HepG2 (cell line): ENCODE data around the gene FBXW8. TPM values are rescaled to one million over a fixed set of nuclear protein-coding genes. Genes with fewer than 3 reads are reported as not detected.

ENCODE experiments used
- ARHGAP35 ChIP-seq: sonication (generic); formaldehyde crosslinking; IDR thresholded peaks from 2 replicates; pipeline ENCODE4 v1.9.0; 2022; ENCODE audit warnings: mild to moderate bottlenecking, inconsistent platforms, moderate library complexity, missing genetic modification reagents, borderline replicate concordance
- ATF1 ChIP-seq: IDR thresholded peaks from 2 replicates; pipeline ENCODE4 v1.6.1; 2016; ENCODE audit warnings: mild to moderate bottlenecking, control low read depth
- CHD2 ChIP-seq: IDR thresholded peaks from 2 replicates; pipeline ENCODE4 v1.6.1; 2011; ENCODE audit warnings: low read depth, low read length, improper control_type of control experiment
- ELF1 ChIP-seq: sonication (generic); formaldehyde crosslinking; IDR thresholded peaks from 2 replicates; pipeline ENCODE4 v1.4.0; 2020; ENCODE audit warnings: missing genetic modification reagents
- ELF3 ChIP-seq: IDR thresholded peaks from 2 replicates; pipeline ENCODE4 v1.6.1; 2016; ENCODE audit warnings: missing genetic modification reagents, missing compliant biosample characterization
- HIVEP1 ChIP-seq: sonication (generic); formaldehyde crosslinking; IDR thresholded peaks from 2 replicates; pipeline ENCODE4 v1.4.0; 2020; ENCODE audit warnings: mild to moderate bottlenecking, missing genetic modification reagents
- KAT8 ChIP-seq: IDR thresholded peaks from 2 replicates; pipeline ENCODE4 v1.6.1; 2016; ENCODE audit warnings: missing genetic modification reagents, missing compliant biosample characterization
- LCORL ChIP-seq, 2 experiments: fragments of 450-650 bp in 1 of 2; sonication (generic) in 1 of 2; formaldehyde crosslinking in 1 of 2; IDR thresholded peaks; 2 replicates each; pipeline versions ENCODE4 v1.5.0 to v1.6.1; 2017 to 2020; ENCODE audit warnings: antibody characterized with exemption in 1 of 2, missing genetic modification reagents in 1 of 2
- NR2F6 ChIP-seq, 2 experiments: IDR thresholded peaks; 2 replicates each; pipeline ENCODE4 v1.6.1; 2016; ENCODE audit warnings: antibody characterized with exemption in 1 of 2, mild to moderate bottlenecking in 1 of 2
- RELA ChIP-seq: sonication (generic); formaldehyde crosslinking; IDR thresholded peaks from 2 replicates; pipeline ENCODE4 v1.4.0; 2020; ENCODE audit warnings: missing genetic modification reagents
- REXO4 ChIP-seq: sonication (generic); formaldehyde crosslinking; IDR thresholded peaks from 2 replicates; pipeline ENCODE4 v1.8.0; 2022; ENCODE audit warnings: missing genetic modification reagents, mild to moderate bottlenecking, borderline replicate concordance
- RXRA ChIP-seq: sonication (generic); formaldehyde crosslinking; IDR thresholded peaks from 2 replicates; pipeline ENCODE4 v1.5.1; 2020; ENCODE audit warnings: missing genetic modification reagents
- SIX4 ChIP-seq: sonication (generic); formaldehyde crosslinking; IDR thresholded peaks from 2 replicates; pipeline ENCODE4 v1.4.0; 2020; ENCODE audit warnings: missing genetic modification reagents
- SNRNP70 ChIP-seq: fragments of 200-400 bp; formaldehyde crosslinking; IDR thresholded peaks from 2 replicates; pipeline ENCODE4 v1.6.1; 2017; ENCODE audit warnings: mild to moderate bottlenecking, low read depth, low read length, moderate library complexity
- SOX13 ChIP-seq, 3 experiments: fragments of 450-650 bp in 1 of 3; sonication (generic) in 1 of 3; formaldehyde crosslinking in 1 of 3; IDR thresholded peaks in 2 of 3; conservative IDR thresholded peaks in 1 of 3; 2 replicates each; pipeline versions ENCODE4 v1.5.0 to v1.6.1; 2016 to 2020; ENCODE audit warnings: antibody characterized with exemption in 1 of 3, mild to moderate bottlenecking in 1 of 3, missing compliant biosample characterization in 1 of 3, missing genetic modification reagents in 1 of 3, moderate library complexity in 1 of 3
- SRSF4 ChIP-seq: fragments of 200-400 bp; formaldehyde crosslinking; IDR thresholded peaks from one replicate; pipeline ENCODE4 v1.6.1; 2018; ENCODE audit warnings: mild to moderate bottlenecking, low read depth, low read length, moderate library complexity; ENCODE audit not compliant: poor library complexity, severe bottlenecking
- ZFAT ChIP-seq: sonication (generic); formaldehyde crosslinking; conservative IDR thresholded peaks from 2 replicates; pipeline ENCODE4 v1.8.1; 2023; ENCODE audit warnings: missing genetic modification reagents, inconsistent platforms
- ZNF121 ChIP-seq: sonication (generic); formaldehyde crosslinking; IDR thresholded peaks from 2 replicates; pipeline ENCODE4 v1.5.0; 2020; ENCODE audit warnings: mild to moderate bottlenecking, missing genetic modification reagents
- ZNF572 ChIP-seq: sonication (generic); formaldehyde crosslinking; IDR thresholded peaks from 2 replicates; pipeline ENCODE4 v1.5.1; 2020; ENCODE audit warnings: mild to moderate bottlenecking, missing genetic modification reagents
- ZNF614 ChIP-seq: IDR thresholded peaks from 2 replicates; pipeline ENCODE4 v1.6.1; 2018; ENCODE audit warnings: missing biosample characterization, missing genetic modification reagents, inconsistent platforms, borderline replicate concordance
- ZNF775 ChIP-seq: sonication (generic); formaldehyde crosslinking; IDR thresholded peaks from 2 replicates; pipeline ENCODE4 v1.4.0; 2020; ENCODE audit warnings: missing genetic modification reagents, mild to moderate bottlenecking, moderate library complexity, borderline replicate concordance
- polyA plus RNA-seq, 8 experiments: library from polyadenylated mRNA; depleted of rRNA in 3 of 8; stranded (reverse) in 7 of 8; unstranded in 1 of 8; fragments of >200 nt; fragmentation: Illumina TruSeq in 4 of 8; extraction: Trizol in 4 of 8; gene quantifications; 2 replicates each; pipeline versions ENCODE4 v1.2.1 to v1.2.3, GENCODE V29; 2011 to 2016; ENCODE audit warnings: low read depth in 4 of 8, missing spikeins in 1 of 8, mixed read lengths in 1 of 8; ENCODE audit not compliant: insufficient read depth in 1 of 8
- total RNA-seq, 5 experiments: library from RNA; depleted of rRNA; stranded (reverse); fragments of >200 nt; fragmentation: Illumina TruSeq; extraction: Trizol; gene quantifications; 2 replicates each; pipeline ENCODE4 v1.2.3, GENCODE V29; 2016; ENCODE audit warnings: low read depth in 1 of 5
- TF ChIP-seq, protein P1 (sequence below): sonication (generic); formaldehyde crosslinking; IDR thresholded peaks from 2 replicates; pipeline ENCODE4 v1.4.0; 2020; ENCODE audit warnings: missing genetic modification reagents, borderline replicate concordance
- TF ChIP-seq, protein P2 (sequence below): sonication (generic); formaldehyde crosslinking; IDR thresholded peaks from 2 replicates; pipeline ENCODE4 v1.4.0; 2020; ENCODE audit warnings: missing genetic modification reagents

The FBXW8 gene
- total and polyA plus RNA-seq, 2 of the 13 experiments (the other 11 are each of a cell fraction or from before 2014, with no cell fraction given), result 5.1 to 5.9 TPM

- TF ChIP-seq, protein P1, sequence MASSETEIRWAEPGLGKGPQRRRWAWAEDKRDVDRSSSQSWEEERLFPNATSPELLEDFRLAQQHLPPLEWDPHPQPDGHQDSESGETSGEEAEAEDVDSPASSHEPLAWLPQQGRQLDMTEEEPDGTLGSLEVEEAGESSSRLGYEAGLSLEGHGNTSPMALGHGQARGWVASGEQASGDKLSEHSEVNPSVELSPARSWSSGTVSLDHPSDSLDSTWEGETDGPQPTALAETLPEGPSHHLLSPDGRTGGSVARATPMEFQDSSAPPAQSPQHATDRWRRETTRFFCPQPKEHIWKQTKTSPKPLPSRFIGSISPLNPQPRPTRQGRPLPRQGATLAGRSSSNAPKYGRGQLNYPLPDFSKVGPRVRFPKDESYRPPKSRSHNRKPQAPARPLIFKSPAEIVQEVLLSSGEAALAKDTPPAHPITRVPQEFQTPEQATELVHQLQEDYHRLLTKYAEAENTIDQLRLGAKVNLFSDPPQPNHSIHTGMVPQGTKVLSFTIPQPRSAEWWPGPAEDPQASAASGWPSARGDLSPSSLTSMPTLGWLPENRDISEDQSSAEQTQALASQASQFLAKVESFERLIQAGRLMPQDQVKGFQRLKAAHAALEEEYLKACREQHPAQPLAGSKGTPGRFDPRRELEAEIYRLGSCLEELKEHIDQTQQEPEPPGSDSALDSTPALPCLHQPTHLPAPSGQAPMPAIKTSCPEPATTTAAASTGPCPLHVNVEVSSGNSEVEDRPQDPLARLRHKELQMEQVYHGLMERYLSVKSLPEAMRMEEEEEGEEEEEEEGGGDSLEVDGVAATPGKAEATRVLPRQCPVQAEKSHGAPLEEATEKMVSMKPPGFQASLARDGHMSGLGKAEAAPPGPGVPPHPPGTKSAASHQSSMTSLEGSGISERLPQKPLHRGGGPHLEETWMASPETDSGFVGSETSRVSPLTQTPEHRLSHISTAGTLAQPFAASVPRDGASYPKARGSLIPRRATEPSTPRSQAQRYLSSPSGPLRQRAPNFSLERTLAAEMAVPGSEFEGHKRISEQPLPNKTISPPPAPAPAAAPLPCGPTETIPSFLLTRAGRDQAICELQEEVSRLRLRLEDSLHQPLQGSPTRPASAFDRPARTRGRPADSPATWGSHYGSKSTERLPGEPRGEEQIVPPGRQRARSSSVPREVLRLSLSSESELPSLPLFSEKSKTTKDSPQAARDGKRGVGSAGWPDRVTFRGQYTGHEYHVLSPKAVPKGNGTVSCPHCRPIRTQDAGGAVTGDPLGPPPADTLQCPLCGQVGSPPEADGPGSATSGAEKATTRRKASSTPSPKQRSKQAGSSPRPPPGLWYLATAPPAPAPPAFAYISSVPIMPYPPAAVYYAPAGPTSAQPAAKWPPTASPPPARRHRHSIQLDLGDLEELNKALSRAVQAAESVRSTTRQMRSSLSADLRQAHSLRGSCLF, result no peak
- TF ChIP-seq ZNF121 (no peak), ZNF572 (CRISPR knock-in tag) (no peak), ELF3 (CRISPR knock-in tag) (no peak), ARHGAP35 (CRISPR knock-in tag) (no peak), SOX13 (IDR thresholded peaks at IDR 0.05) (no peak), SOX13 (CRISPR knock-in tag; conservative IDR thresholded peaks at IDR 0.05 in 1 of 2, IDR thresholded peaks at IDR 0.05 in 1 of 2) (peak in 1 of 2 experiments; percentile 8; a peak in 1 of 4 replicates), HIVEP1 (CRISPR knock-in tag) (no peak), CHD2 (no peak), ZFAT (CRISPR knock-in tag) (no peak), RELA (CRISPR knock-in tag) (no peak), KAT8 (CRISPR knock-in tag) (peak; percentile 51; the same call in 1 of the 2 replicates), RXRA (CRISPR knock-in tag) (peak; percentile 50; the same call in 1 of the 2 replicates), LCORL (IDR thresholded peaks at IDR 0.05) (peak; percentile 30; the same call in 1 of the 2 replicates), LCORL (CRISPR knock-in tag; IDR thresholded peaks at IDR 0.05) (peak; percentile 48; the same call in 1 of the 2 replicates), ZNF614 (CRISPR knock-in tag) (0 out of 2 replicates have a peak, but pooled peaks have one; percentile 35), SIX4 (no peak), ZNF775 (CRISPR knock-in tag) (no peak), SRSF4 (no peak), ELF1 (CRISPR knock-in tag) (no peak), NR2F6 (IDR thresholded peaks at IDR 0.05) (peak; percentile 74), NR2F6 (CRISPR knock-in tag; IDR thresholded peaks at IDR 0.05) (peak; percentile 78), REXO4 (no peak), ATF1 (CRISPR knock-in tag) (no peak), SNRNP70 (no peak)
- TF ChIP-seq, protein P2, sequence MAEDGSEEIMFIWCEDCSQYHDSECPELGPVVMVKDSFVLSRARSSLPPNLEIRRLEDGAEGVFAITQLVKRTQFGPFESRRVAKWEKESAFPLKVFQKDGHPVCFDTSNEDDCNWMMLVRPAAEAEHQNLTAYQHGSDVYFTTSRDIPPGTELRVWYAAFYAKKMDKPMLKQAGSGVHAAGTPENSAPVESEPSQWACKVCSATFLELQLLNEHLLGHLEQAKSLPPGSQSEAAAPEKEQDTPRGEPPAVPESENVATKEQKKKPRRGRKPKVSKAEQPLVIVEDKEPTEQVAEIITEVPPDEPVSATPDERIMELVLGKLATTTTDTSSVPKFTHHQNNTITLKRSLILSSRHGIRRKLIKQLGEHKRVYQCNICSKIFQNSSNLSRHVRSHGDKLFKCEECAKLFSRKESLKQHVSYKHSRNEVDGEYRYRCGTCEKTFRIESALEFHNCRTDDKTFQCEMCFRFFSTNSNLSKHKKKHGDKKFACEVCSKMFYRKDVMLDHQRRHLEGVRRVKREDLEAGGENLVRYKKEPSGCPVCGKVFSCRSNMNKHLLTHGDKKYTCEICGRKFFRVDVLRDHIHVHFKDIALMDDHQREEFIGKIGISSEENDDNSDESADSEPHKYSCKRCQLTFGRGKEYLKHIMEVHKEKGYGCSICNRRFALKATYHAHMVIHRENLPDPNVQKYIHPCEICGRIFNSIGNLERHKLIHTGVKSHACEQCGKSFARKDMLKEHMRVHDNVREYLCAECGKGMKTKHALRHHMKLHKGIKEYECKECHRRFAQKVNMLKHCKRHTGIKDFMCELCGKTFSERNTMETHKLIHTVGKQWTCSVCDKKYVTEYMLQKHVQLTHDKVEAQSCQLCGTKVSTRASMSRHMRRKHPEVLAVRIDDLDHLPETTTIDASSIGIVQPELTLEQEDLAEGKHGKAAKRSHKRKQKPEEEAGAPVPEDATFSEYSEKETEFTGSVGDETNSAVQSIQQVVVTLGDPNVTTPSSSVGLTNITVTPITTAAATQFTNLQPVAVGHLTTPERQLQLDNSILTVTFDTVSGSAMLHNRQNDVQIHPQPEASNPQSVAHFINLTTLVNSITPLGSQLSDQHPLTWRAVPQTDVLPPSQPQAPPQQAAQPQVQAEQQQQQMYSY (CRISPR knock-in tag), result no peak
These were observed 6.0 kb downstream of the FBXW8 start (continued) for GRCh38 chr12:116916714-116917114.
